Measurements from ENCODE around the gene TMEM245. TPM values are rescaled to one million over a fixed set of nuclear protein-coding genes. Genes with fewer than 3 reads are reported as not detected.

TMEM245 gene
- total RNA-seq, 1 experiment from 2014 or later, result 60.3 TPM

DNA sequence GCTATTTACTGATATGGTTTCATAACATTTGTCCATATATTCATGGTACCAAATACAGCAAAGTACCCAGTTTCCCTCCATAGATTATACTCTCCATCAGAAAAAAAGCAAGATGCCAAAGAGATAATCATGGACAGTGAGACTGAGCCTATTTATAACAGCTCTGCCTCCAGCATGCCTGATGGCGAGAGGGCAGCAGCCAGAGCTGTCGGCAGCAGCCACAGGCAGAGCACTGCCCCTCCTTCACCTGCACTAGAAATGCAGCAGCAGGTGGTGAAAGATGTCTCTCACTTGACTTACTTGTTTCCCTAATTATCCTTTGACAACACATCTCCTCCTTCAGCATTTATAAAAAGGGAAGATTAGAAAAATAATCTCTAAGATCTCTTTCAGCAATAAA is 138.9 kb downstream of the TMEM245 start:
- no peak for DNase-seq
- no peaks in the 10 kb centered on the region for H3K9me3 ChIP-seq (ENCODE audit: insufficient read depth, low read depth)
- H3K27me3 ChIP-seq (ENCODE audit: insufficient read depth, low read depth), result no peaks in the 10 kb centered on the region
- H3K79me2 ChIP-seq (ENCODE audit: low read depth), result no peaks in the 10 kb centered on the region
- no peaks in the 10 kb centered on the region for H3F3A ChIP-seq (ENCODE audit: insufficient read depth, low read depth)
- H3K4me3 ChIP-seq, result no peak overlapping the region
- H3K4me2 ChIP-seq, result no peak overlapping the region
- H4K20me1 ChIP-seq (ENCODE audit: insufficient read depth), result 0 out of 2 replicates have a peak, but pooled peaks cover 4% of the 10 kb centered on the region
- H3K27ac ChIP-seq, result no peak overlapping the region
- H3K9me2 ChIP-seq (ENCODE audit: insufficient read depth), result no peaks in the 10 kb centered on the region; the same call in 1 of the 2 replicates
- ChIA-PET CTCF (no interaction called here), POLR2A (ENCODE audit: unreplicated experiment) (no interaction called here)
- no peak overlapping the region for H2AFZ ChIP-seq
- no peaks in the 10 kb centered on the region for H3K4me1 ChIP-seq (replicated peaks; ENCODE audit: insufficient read depth)
- TF ChIP-seq CTCF (conservative IDR thresholded peaks at IDR 0.05), result no peak
- TF ChIP-seq EZH2 (IDR thresholded peaks at IDR 0.05; ENCODE audit: low read depth), result no peak
- intact Hi-C loops (cut with micrococcal nuclease; ENCODE audit: unreplicated experiment), result no loop called here
- H3K36me3 ChIP-seq (ENCODE audit: low read depth), result peaks cover 11% of the 10 kb centered on the region
- BruUV-seq (replicated peaks), result no TSS peak

- H3K79me2 ChIP-seq (ENCODE audit: low read depth), result no peaks in the 10 kb centered on the region
- intact Hi-C loops (cut with micrococcal nuclease; ENCODE audit: unreplicated experiment), result no loop called here
- no peak for DNase-seq
- CTCF ChIA-PET, result no interaction called here
- no TSS peak for BruUV-seq (replicated peaks)
- H3K9me2 ChIP-seq (ENCODE audit: insufficient read depth), result no peaks in the 10 kb centered on the region; the same call in 1 of the 2 replicates
- POLR2A ChIA-PET (ENCODE audit: unreplicated experiment), result no interaction called here
- H3K27ac ChIP-seq, result no peak overlapping the region
- H3K27me3 ChIP-seq (ENCODE audit: insufficient read depth, low read depth), result no peaks in the 10 kb centered on the region
- no peak overlapping the region for H3K4me2 ChIP-seq
- no peak overlapping the region for H3K4me3 ChIP-seq
- 0 out of 2 replicates have a peak, but pooled peaks cover 4% of the 10 kb centered on the region for H4K20me1 ChIP-seq (ENCODE audit: insufficient read depth)
- H2AFZ ChIP-seq, result no peak overlapping the region
- no peaks in the 10 kb centered on the region for H3F3A ChIP-seq (ENCODE audit: insufficient read depth, low read depth)
- no peaks in the 10 kb centered on the region for H3K4me1 ChIP-seq (replicated peaks; ENCODE audit: insufficient read depth)
- H3K36me3 ChIP-seq (ENCODE audit: low read depth), result peaks cover 5% of the 10 kb centered on the region
- H3K9me3 ChIP-seq (ENCODE audit: insufficient read depth, low read depth), result no peaks in the 10 kb centered on the region
- TF ChIP-seq CTCF (conservative IDR thresholded peaks at IDR 0.05) (no peak), EZH2 (IDR thresholded peaks at IDR 0.05; ENCODE audit: low read depth) (no peak)
These were observed 141.5 kb downstream of the TMEM245 start for GRCh38 chr9:108978205-108978604.

- no peaks in the 10 kb centered on the region; the same call in 1 of the 2 replicates for H3K9me2 ChIP-seq (ENCODE audit: insufficient read depth)
- no peak for DNase-seq
- no peak overlapping the region for H3K4me3 ChIP-seq
These were observed 145.9 kb downstream of the TMEM245 start for GRCh38 chr9:108973895-108974294.

More at GRCh38 chr9:108973895-108974294, 145.9 kb downstream of the TMEM245 start:
- TF ChIP-seq CTCF (conservative IDR thresholded peaks at IDR 0.05) (no peak), EZH2 (IDR thresholded peaks at IDR 0.05; ENCODE audit: low read depth) (no peak)
- Histone ChIP-seq H3K27me3 (ENCODE audit: insufficient read depth, low read depth) (no peaks in the 10 kb centered on the region), H4K20me1 (ENCODE audit: insufficient read depth) (0 out of 2 replicates have a peak, but pooled peaks cover 4% of the 10 kb centered on the region), H2AFZ (no peak overlapping the region), H3K79me2 (ENCODE audit: low read depth) (no peaks in the 10 kb centered on the region), H3K9me3 (ENCODE audit: insufficient read depth, low read depth) (no peaks in the 10 kb centered on the region), H3K27ac (no peak overlapping the region), H3F3A (ENCODE audit: insufficient read depth, low read depth) (no peaks in the 10 kb centered on the region), H3K36me3 (ENCODE audit: low read depth) (peaks cover 12% of the 10 kb centered on the region), H3K4me2 (no peak overlapping the region), H3K4me1 (replicated peaks; ENCODE audit: insufficient read depth) (no peaks in the 10 kb centered on the region)
- CTCF ChIA-PET, result no interaction called here
- POLR2A ChIA-PET (ENCODE audit: unreplicated experiment), result no interaction called here
- intact Hi-C loops (cut with micrococcal nuclease; ENCODE audit: unreplicated experiment), result no loop called here
- BruUV-seq (replicated peaks), result no TSS peak

All from PC-9 (cell line).